Prostate gland (tissue), 2 donors: ENCODE data around the gene CDK8.

Source experiments
- CTCF ChIP-seq, 4 experiments: fragments of 200-600 bp in 2 of 4; fragments of 450-650 bp in 2 of 4; sonication (generic) in 2 of 4; IDR thresholded peaks; 1 replicate in 3 of 4; 2 replicates in 1 of 4; pipeline ENCODE4 v1.5.1; 2016 to 2019; ENCODE audit warnings: antibody characterized with exemption in 4 of 4, mild to moderate bottlenecking in 2 of 4, moderate library complexity in 2 of 4
- POLR2AphosphoS5 ChIP-seq: sonication (generic); formaldehyde crosslinking; IDR thresholded peaks from one replicate; pipeline ENCODE4 v1.6.1; 2017; ENCODE audit warnings: antibody characterized with exemption

GRCh38 chr13:26384587-26384986 is 130.7 kb downstream of the CDK8 start:
- TF ChIP-seq CTCF (IDR thresholded peaks at IDR 0.05) (no peak), POLR2AphosphoS5 (no peak)
